Measurements from ENCODE around the gene ZSCAN16.

DNA sequence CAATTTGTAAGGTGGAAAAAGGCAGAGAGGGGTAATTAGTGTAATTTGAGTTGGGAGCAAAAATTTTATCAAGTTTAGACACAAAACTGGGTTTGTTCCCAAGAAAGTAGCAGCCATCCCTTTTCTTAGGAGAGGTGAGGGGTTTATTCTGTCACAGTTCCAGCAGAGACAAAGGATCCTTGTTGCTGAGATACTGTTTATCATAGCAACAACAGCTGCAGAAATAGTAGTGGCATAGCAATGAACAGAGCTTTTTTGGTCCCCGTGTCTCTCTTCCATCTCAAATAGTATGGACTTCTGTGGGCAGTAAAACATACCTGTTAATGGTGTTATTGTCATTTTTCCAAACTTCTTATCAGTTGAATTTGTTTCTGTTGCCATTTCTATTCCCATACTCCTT is 41.2 kb downstream of the ZSCAN16 start:
- no peak for TF ChIP-seq CTCF (IDR thresholded peaks at IDR 0.05)
- no peak for TF ChIP-seq EZH2 (IDR thresholded peaks at IDR 0.05; ENCODE audit: borderline replicate concordance, insufficient read depth, low read depth, low read length, poor library complexity, severe bottlenecking)

Data from B cell (primary cell).